K562 (cell line): ENCODE data around the gene OMA1. TPM values are rescaled to one million over a fixed set of nuclear protein-coding genes. Genes with fewer than 3 reads are reported as not detected.

Experiments used
- ATAC-seq: fragments of 200-7000 bp; cut with Tn5 transposase; 3 replicates; pipeline ENCODE4 v1.9.1; 2020; ENCODE audit warnings: moderate library complexity
- BruUV-seq: library from RNA; stranded (reverse); fragments of 400-500 nt; replicated peaks from 2 replicates; lab custom pipeline; 2021; lab: Mats Ljungman, UMichigan
- CTCF ChIA-PET: fragments of 300-600 bp; formaldehyde crosslinking; extraction: SDS; loops from one replicate; lab custom pipeline; 2021; ENCODE audit warnings: low intra/inter-chr PET ratio; lab: Yijun Ruan, JAX
- POLR2A ChIA-PET: fragments of 300-600, 350-650 bp; sonication (Branson Sonifier 250); formaldehyde crosslinking; extraction: SDS; loops from one replicate; lab custom pipeline; 2021; ENCODE audit warnings: antibody characterized with exemption, inconsistent platforms; lab: Yijun Ruan, JAX
- DNase-seq, 4 experiments: peaks; one replicate each; pipeline versions ENCODE4 v3.0.0 to v3.0.0-alpha.2; 2011 to 2018; ENCODE audit warnings: low spot score in 3 of 4, mixed read lengths in 3 of 4; ENCODE audit errors: extremely low read depth in 1 of 4
- FAIRE-seq: peaks from 2 replicates; lab custom pipeline; 2011; peaks lifted over from hg19 to GRCh38; lab: Jason Lieb, UNC
- H2AFZ ChIP-seq: 2 replicates; pipeline ENCODE4 v1.6.0; 2011; ENCODE audit warnings: low read depth, low read length, control low read depth, inconsistent platforms
- H3K27ac ChIP-seq: fragments of 200-600 bp; 3 replicates; pipeline ENCODE4 v1.8.0; 2011; ENCODE audit warnings: low read depth, mild to moderate bottlenecking, control low read depth, inconsistent platforms, low read length, moderate library complexity, mixed read lengths; ENCODE audit errors: extremely low read depth
- H3K27me3 ChIP-seq, 2 experiments: fragments of 300-600 bp in 1 of 2; 2 replicates in 1 of 2; 3 replicates in 1 of 2; pipeline versions ENCODE4 v1.6.0 to v1.8.0; 2011; ENCODE audit warnings: inconsistent platforms in 2 of 2, low read length in 2 of 2, mild to moderate bottlenecking in 1 of 2, mixed read lengths in 1 of 2, moderate library complexity in 1 of 2; ENCODE audit not compliant: control insufficient read depth in 2 of 2, insufficient read depth in 2 of 2
- H3K36me3 ChIP-seq: fragments of 300-600 bp; 3 replicates; pipeline ENCODE4 v1.8.0; 2011; ENCODE audit warnings: mild to moderate bottlenecking, low read length, inconsistent platforms; ENCODE audit not compliant: control insufficient read depth, insufficient read depth
- H3K4me1 ChIP-seq, 2 experiments: fragments of 200-600 bp in 1 of 2; replicated peaks in 1 of 2; 2 replicates in 1 of 2; 3 replicates in 1 of 2; pipeline versions ENCODE4 v1.5.1 to v1.8.0; 2011; ENCODE audit warnings: inconsistent platforms in 2 of 2, low read length in 2 of 2, mild to moderate bottlenecking in 1 of 2, mixed read lengths in 1 of 2, moderate library complexity in 1 of 2; ENCODE audit not compliant: control insufficient read depth in 2 of 2, insufficient read depth in 2 of 2
- H3K4me2 ChIP-seq: 2 replicates; pipeline ENCODE4 v1.6.1; 2011; ENCODE audit warnings: low read length, control low read depth, inconsistent platforms, mixed read lengths; ENCODE audit not compliant: insufficient read depth
- H3K4me3 ChIP-seq: fragments of 200-600 bp; sonication (generic), shearing (Covaris generic); 2 replicates; pipeline ENCODE4 v1.5.1; 2016; ENCODE audit warnings: control low read depth, inconsistent platforms
- H3K79me2 ChIP-seq: fragments of 200-600 bp; 3 replicates; pipeline ENCODE4 v1.8.0; 2011; ENCODE audit warnings: low read length, inconsistent platforms; ENCODE audit not compliant: control insufficient read depth, insufficient read depth
- H3K9ac ChIP-seq, 2 experiments: 2 replicates each; pipeline versions ENCODE4 v1.6.0 to v1.6.1; 2011; ENCODE audit warnings: low read depth in 2 of 2, low read length in 2 of 2, control low read depth in 1 of 2, inconsistent platforms in 1 of 2, mild to moderate bottlenecking in 1 of 2, mixed read lengths in 1 of 2; ENCODE audit not compliant: insufficient read depth in 1 of 2
- H3K9me1 ChIP-seq: one replicate; pipeline ENCODE4 v1.6.0; 2011; ENCODE audit warnings: inconsistent platforms, mild to moderate bottlenecking, low read length, moderate library complexity; ENCODE audit not compliant: control insufficient read depth, insufficient read depth
- H3K9me3 ChIP-seq: replicated peaks from 2 replicates; pipeline ENCODE4 v1.5.1; 2011; ENCODE audit warnings: low read depth, low read length, inconsistent platforms; ENCODE audit not compliant: control insufficient read depth, insufficient read depth
- H4K20me1 ChIP-seq: replicated peaks from 2 replicates; pipeline ENCODE4 v1.6.1; 2011; ENCODE audit warnings: low read length, inconsistent platforms, mixed read lengths; ENCODE audit not compliant: control insufficient read depth, insufficient read depth
- CHCHD3 ChIP-seq: fragments of 250-450 bp; sonication (Bioruptor Pico); IDR thresholded peaks from 2 replicates; pipeline ENCODE4 v2.1.2; 2022; ENCODE audit warnings: mild to moderate bottlenecking
- CXXC5 ChIP-seq: fragments of 250-450 bp; sonication (Bioruptor Pico); IDR thresholded peaks from 2 replicates; pipeline ENCODE4 v1.8.0; 2022; ENCODE audit warnings: inconsistent platforms, mild to moderate bottlenecking, moderate library complexity
- TAF9B ChIP-seq: fragments of 450-650 bp; IDR thresholded peaks from 2 replicates; pipeline ENCODE4 v1.6.1; 2018; ENCODE audit warnings: mild to moderate bottlenecking; ENCODE audit not compliant: partially characterized antibody
- WHSC1 ChIP-seq: IDR thresholded peaks from one replicate; pipeline ENCODE4 v1.6.1; 2012; ENCODE audit warnings: low read length, control low read depth, inconsistent platforms
- ZNF232 ChIP-seq: sonication (generic); formaldehyde crosslinking; IDR thresholded peaks from 2 replicates; pipeline ENCODE4 v1.8.0; 2022; ENCODE audit warnings: mild to moderate bottlenecking, missing genetic modification reagents
- ZNF3 ChIP-seq: fragments of 250-450 bp; sonication (Bioruptor Pico); IDR thresholded peaks from 2 replicates; pipeline ENCODE4 v1.5.0; 2021; ENCODE audit warnings: mild to moderate bottlenecking, moderate library complexity
- ZNF695 ChIP-seq: fragments of 450-650 bp; formaldehyde crosslinking; IDR thresholded peaks from 2 replicates; pipeline ENCODE4 v1.4.0; 2020; ENCODE audit warnings: mild to moderate bottlenecking, moderate library complexity
- ZNF77 ChIP-seq: fragments of 250-450 bp; sonication (Bioruptor Pico); IDR thresholded peaks from 2 replicates; pipeline ENCODE4 v1.5.0; 2020
- WGBS: fragments of 100-300 bp; shearing (Covaris generic); methylation state at CpG from one replicate; pipeline ENCODE4 v1.1.6; 2016; ENCODE audit warnings: low coverage, mixed read lengths; ENCODE audit not compliant: insufficient coverage; ENCODE audit errors: missing lambda C conversion rate; 5-methylcytosine and 5-hydroxymethylcytosine counted together
- in situ Hi-C: fragments of 300-500 bp; cut with MboI; formaldehyde crosslinking; loops from 4 replicates; pipeline ENCODE4 v1.15.0; 2018; ENCODE audit warnings: inconsistent platforms, mixed read lengths
- intact Hi-C: fragments of 100-400 bp; cut with micrococcal nuclease; formaldehyde crosslinking; loops from 2 replicates; pipeline ENCODE4 v1.14.2; 2022
- polyA plus RNA-seq, 8 experiments: library from polyadenylated mRNA; depleted of rRNA in 4 of 8; stranded (reverse) in 5 of 8; unstranded in 3 of 8; fragments of >200 nt; fragmentation: Nextera tagmentation in 2 of 8; fragmentation: Illumina TruSeq in 1 of 8; extraction: Ambion mirVana in 2 of 8; extraction: Trizol in 1 of 8; gene quantifications; 2 replicates each; pipeline versions ENCODE4 v1.2.1 to v1.2.3, GENCODE V29; 2011 to 2014; ENCODE audit warnings: inconsistent platforms in 1 of 8, missing spikeins in 1 of 8
- total RNA-seq, 7 experiments: library from RNA; depleted of rRNA in 6 of 7; stranded (reverse); fragments of >200 nt in 6 of 7; fragmentation: Illumina TruSeq in 2 of 7; extraction: Trizol in 2 of 7; gene quantifications; 2 replicates each; pipeline versions ENCODE4 v1.2.1 to v1.2.3, GENCODE V29; 2011 to 2021; ENCODE audit warnings: low replicate concordance in 1 of 7
- TF ChIP-seq, protein P1 (sequence below): IDR thresholded peaks from 3 replicates; pipeline ENCODE4 v1.6.1; 2011; ENCODE audit warnings: borderline replicate concordance, mild to moderate bottlenecking, moderate library complexity; ENCODE audit not compliant: insufficient read length; ENCODE audit errors: extremely low read depth
- TF ChIP-seq, protein P2 (sequence below): fragments of 450-650 bp; formaldehyde crosslinking; IDR thresholded peaks from 2 replicates; pipeline ENCODE4 v1.4.0; 2020; ENCODE audit warnings: mild to moderate bottlenecking, moderate library complexity
- TF ChIP-seq, protein P3 (sequence below): fragments of 250-450 bp; sonication (Bioruptor Pico); IDR thresholded peaks from 2 replicates; pipeline ENCODE4 v1.4.0; 2020; ENCODE audit warnings: mild to moderate bottlenecking, moderate library complexity

OMA1 gene
- total and polyA plus RNA-seq, 9 of the 15 experiments (the other 6 are each of a cell fraction or from before 2014, with no cell fraction given) = 16.6 to 51.5 (median 33.5) TPM

DNA sequence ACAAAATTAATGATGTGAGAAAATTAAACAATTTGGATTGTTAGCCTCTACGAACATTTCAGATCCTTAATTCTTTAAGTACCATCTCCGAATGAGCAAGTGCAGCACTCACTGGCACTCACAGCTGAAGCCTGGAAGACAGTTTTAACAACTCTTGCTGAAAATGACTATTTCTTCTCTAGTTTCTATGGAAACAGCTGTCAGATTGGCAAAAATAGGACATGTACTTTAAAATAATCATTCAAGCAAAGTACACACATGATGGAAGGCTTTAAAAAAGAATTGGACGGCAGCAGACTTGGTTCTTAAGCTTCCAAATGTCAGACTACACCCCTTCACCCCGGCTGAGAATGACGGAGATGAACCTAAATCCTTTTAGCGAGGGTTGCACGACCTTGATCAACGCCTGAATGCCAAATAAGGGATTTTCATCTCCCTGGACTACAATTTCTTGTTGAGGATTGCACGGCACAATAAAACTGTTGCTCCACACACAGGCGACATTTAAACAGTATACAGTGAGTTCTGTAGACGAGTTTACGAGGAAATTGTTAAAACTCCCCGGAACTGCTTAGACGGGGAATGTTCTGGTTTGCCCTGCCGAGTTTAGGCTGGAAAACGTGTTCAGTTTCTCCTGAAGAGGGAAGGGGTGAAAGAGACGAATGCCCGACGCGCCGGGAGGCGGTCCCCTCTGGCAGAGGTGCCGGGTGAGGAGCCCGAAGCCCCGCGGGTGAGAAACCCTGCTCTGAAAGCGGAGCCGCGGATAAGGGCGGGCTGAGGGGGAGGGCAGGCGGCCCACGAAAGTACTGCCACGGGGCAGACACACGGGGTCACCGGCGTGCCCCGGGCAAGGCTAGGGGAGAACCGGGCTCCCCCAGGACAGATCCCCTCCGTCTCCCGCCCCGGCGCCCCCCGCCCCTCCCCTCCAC lies 671 bp downstream of the OMA1 start:
- in situ Hi-C loops (no loop called here), intact Hi-C loops (loop anchor here (1.0 to 5.0 kb wide), 4 partner anchors 30 to 389 kb away; no protein-coding TSS in a partner anchor)
- POLR2A ChIA-PET = interaction anchor here (0.6 to 1.3 kb wide), 7 partner anchors 9 to 1004 kb away, joined by 3 to 7 read pairs (median 4); no protein-coding TSS in a partner anchor
- Histone ChIP-seq H3K79me2 (peaks cover 13% of the 10 kb centered on the region), H3K9ac (peak overlapping the region; percentile 85 to 97), H3K27me3 (no peaks in the 10 kb centered on the region), H3K4me2 (peak overlapping the region; percentile 96), H3K9me1 (no peaks in the 10 kb centered on the region), H3K4me3 (peak overlapping the region; percentile 86), H3K9me3 (no peaks in the 10 kb centered on the region), H4K20me1 (no peaks in the 10 kb centered on the region), H3K27ac (peak overlapping the region; percentile 88), H3K36me3 (no peaks in the 10 kb centered on the region), H3K4me1 (peaks cover 12 to 26% of the 10 kb centered on the region in 2 experiments; a peak in 4 of 5 replicates), H2AFZ (peak overlapping the region; percentile 88)
- ATAC-seq (peak; percentile 76), DNase-seq (peak in 2 of 4 experiments; percentile 53 to 66), FAIRE-seq (no peak)
- WGBS = 1% methylated on average over 26 of the region's 43 CpGs
- CTCF ChIA-PET = interaction anchor here (1.1 to 1.6 kb wide), 2 partner anchors 31 to 107 kb away, joined by 3 to 7 read pairs; no protein-coding TSS in a partner anchor
- BruUV-seq = no TSS peak
- TF ChIP-seq, protein P1, sequence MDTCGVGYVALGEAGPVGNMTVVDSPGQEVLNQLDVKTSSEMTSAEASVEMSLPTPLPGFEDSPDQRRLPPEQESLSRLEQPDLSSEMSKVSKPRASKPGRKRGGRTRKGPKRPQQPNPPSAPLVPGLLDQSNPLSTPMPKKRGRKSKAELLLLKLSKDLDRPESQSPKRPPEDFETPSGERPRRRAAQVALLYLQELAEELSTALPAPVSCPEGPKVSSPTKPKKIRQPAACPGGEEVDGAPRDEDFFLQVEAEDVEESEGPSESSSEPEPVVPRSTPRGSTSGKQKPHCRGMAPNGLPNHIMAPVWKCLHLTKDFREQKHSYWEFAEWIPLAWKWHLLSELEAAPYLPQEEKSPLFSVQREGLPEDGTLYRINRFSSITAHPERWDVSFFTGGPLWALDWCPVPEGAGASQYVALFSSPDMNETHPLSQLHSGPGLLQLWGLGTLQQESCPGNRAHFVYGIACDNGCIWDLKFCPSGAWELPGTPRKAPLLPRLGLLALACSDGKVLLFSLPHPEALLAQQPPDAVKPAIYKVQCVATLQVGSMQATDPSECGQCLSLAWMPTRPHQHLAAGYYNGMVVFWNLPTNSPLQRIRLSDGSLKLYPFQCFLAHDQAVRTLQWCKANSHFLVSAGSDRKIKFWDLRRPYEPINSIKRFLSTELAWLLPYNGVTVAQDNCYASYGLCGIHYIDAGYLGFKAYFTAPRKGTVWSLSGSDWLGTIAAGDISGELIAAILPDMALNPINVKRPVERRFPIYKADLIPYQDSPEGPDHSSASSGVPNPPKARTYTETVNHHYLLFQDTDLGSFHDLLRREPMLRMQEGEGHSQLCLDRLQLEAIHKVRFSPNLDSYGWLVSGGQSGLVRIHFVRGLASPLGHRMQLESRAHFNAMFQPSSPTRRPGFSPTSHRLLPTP = no peak
- TF ChIP-seq, protein P2, sequence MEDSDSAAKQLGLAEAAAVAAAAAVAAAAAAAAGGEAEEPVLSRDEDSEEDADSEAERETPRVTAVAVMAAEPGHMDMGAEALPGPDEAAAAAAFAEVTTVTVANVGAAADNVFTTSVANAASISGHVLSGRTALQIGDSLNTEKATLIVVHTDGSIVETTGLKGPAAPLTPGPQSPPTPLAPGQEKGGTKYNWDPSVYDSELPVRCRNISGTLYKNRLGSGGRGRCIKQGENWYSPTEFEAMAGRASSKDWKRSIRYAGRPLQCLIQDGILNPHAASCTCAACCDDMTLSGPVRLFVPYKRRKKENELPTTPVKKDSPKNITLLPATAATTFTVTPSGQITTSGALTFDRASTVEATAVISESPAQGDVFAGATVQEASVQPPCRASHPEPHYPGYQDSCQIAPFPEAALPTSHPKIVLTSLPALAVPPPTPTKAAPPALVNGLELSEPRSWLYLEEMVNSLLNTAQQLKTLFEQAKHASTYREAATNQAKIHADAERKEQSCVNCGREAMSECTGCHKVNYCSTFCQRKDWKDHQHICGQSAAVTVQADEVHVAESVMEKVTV (CRISPR knock-in tag) = no peak
- TF ChIP-seq ZNF3 = no peak
- TF ChIP-seq ZNF232 (CRISPR knock-in tag) = no peak
- no peak for TF ChIP-seq ZNF77 (CRISPR knock-in tag)
- no peak for TF ChIP-seq WHSC1
- TF ChIP-seq TAF9B = no peak
- TF ChIP-seq CXXC5 (CRISPR knock-in tag) = no peak
- TF ChIP-seq ZNF695 (CRISPR knock-in tag) = no peak
- no peak for TF ChIP-seq CHCHD3 (CRISPR knock-in tag)
- TF ChIP-seq, protein P3, sequence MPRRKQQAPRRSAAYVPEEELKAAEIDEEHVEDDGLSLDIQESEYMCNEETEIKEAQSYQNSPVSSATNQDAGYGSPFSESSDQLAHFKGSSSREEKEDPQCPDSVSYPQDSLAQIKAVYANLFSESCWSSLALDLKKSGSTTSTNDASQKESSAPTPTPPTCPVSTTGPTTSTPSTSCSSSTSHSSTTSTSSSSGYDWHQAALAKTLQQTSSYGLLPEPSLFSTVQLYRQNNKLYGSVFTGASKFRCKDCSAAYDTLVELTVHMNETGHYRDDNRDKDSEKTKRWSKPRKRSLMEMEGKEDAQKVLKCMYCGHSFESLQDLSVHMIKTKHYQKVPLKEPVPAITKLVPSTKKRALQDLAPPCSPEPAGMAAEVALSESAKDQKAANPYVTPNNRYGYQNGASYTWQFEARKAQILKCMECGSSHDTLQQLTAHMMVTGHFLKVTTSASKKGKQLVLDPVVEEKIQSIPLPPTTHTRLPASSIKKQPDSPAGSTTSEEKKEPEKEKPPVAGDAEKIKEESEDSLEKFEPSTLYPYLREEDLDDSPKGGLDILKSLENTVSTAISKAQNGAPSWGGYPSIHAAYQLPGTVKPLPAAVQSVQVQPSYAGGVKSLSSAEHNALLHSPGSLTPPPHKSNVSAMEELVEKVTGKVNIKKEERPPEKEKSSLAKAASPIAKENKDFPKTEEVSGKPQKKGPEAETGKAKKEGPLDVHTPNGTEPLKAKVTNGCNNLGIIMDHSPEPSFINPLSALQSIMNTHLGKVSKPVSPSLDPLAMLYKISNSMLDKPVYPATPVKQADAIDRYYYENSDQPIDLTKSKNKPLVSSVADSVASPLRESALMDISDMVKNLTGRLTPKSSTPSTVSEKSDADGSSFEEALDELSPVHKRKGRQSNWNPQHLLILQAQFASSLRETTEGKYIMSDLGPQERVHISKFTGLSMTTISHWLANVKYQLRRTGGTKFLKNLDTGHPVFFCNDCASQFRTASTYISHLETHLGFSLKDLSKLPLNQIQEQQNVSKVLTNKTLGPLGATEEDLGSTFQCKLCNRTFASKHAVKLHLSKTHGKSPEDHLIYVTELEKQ = no peak
